H1 (cell line): ENCODE results near the gene TMEM14B. TPM values are rescaled to one million over a fixed set of nuclear protein-coding genes. Genes with fewer than 3 reads are reported as not detected.
"Not testable (repeated sequence)": the region's sequence is repeated elsewhere in the genome, so short reads cannot be mapped to it uniquely, and the experiment has no call there.

Source experiments
- CTCF ChIA-PET: fragments of 300-600 bp; sonication (Branson Sonifier 250); formaldehyde crosslinking; loops from one replicate; lab custom pipeline; 2021; ENCODE audit not compliant: partially characterized antibody; lab: Charles Lee
- POLR2A ChIA-PET: fragments of 300-600 bp; sonication (Branson Sonifier 250); formaldehyde crosslinking; loops from one replicate; lab custom pipeline; 2021; ENCODE audit warnings: inconsistent platforms; ENCODE audit not compliant: partially characterized antibody; lab: Charles Lee
- DNase-seq, 2 experiments: peaks; one replicate each; pipeline versions ENCODE4 v3.0.0 to v3.0.0-alpha.2; 2010 to 2022; ENCODE audit warnings: low spot score in 2 of 2, low read depth in 1 of 2, mixed read lengths in 1 of 2
- FAIRE-seq: peaks from 2 replicates; lab custom pipeline; 2011; peaks lifted over from hg19 to GRCh38; lab: Jason Lieb, UNC
- H2AFZ ChIP-seq: 2 replicates; pipeline ENCODE4 v1.8.1; 2012; ENCODE audit warnings: low read length, inconsistent platforms
- H2AK5ac ChIP-seq: 2 replicates; pipeline ENCODE4 v1.6.1; 2013; ENCODE audit warnings: low read depth, low read length
- H2BK120ac ChIP-seq: replicated peaks from 2 replicates; pipeline ENCODE3; 2013; ENCODE audit warnings: low read depth, low read length, inconsistent platforms
- H2BK12ac ChIP-seq: 2 replicates; pipeline ENCODE4 v1.6.1; 2013; ENCODE audit warnings: low read depth, low read length
- H2BK15ac ChIP-seq: 2 replicates; pipeline ENCODE4 v1.6.1; 2013; ENCODE audit warnings: low read length
- H2BK20ac ChIP-seq: 2 replicates; pipeline ENCODE4 v1.6.1; 2013; ENCODE audit warnings: low read length
- H2BK5ac ChIP-seq: 2 replicates; pipeline ENCODE4 v1.6.1; 2013; ENCODE audit warnings: low read depth, low read length
- H3K14ac ChIP-seq: 2 replicates; pipeline ENCODE4 v1.6.1; 2013; ENCODE audit warnings: inconsistent platforms; ENCODE audit not compliant: insufficient read length
- H3K18ac ChIP-seq: 2 replicates; pipeline ENCODE4 v1.6.1; 2013; ENCODE audit warnings: low read length; ENCODE audit errors: extremely low read depth
- H3K23ac ChIP-seq: 2 replicates; pipeline ENCODE4 v1.6.1; 2013; ENCODE audit warnings: inconsistent platforms; ENCODE audit not compliant: insufficient read length
- H3K23me2 ChIP-seq: 2 replicates; pipeline ENCODE4 v1.6.1; 2013; ENCODE audit warnings: low read depth, low read length
- H3K27ac ChIP-seq: 2 replicates; pipeline ENCODE4 v1.6.1; 2011; ENCODE audit warnings: low read depth, low read length, inconsistent platforms
- H3K27me3 ChIP-seq, 4 experiments: replicated peaks in 1 of 4; 1 replicate in 1 of 4; 2 replicates in 3 of 4; pipeline versions ENCODE4 v1.6.1 to v1.8.1; 2011 to 2013; ENCODE audit warnings: low read length in 3 of 4, mild to moderate bottlenecking in 3 of 4, inconsistent platforms in 2 of 4, mixed read lengths in 2 of 4, moderate library complexity in 1 of 4; ENCODE audit not compliant: control insufficient read depth in 3 of 4, insufficient read depth in 3 of 4; ENCODE audit errors: extremely low read depth in 1 of 4
- H3K36me3 ChIP-seq, 4 experiments: 2 replicates each; pipeline versions ENCODE4 v1.6.1 to v1.8.1; 2011 to 2013; ENCODE audit warnings: mild to moderate bottlenecking in 4 of 4, low read length in 3 of 4, moderate library complexity in 2 of 4, control low read depth in 1 of 4, inconsistent platforms in 1 of 4; ENCODE audit not compliant: insufficient read depth in 4 of 4, control insufficient read depth in 2 of 4
- H3K4ac ChIP-seq: replicated peaks from 2 replicates; pipeline ENCODE3; 2013; ENCODE audit warnings: low read length, low read depth, mixed read lengths, inconsistent platforms; ENCODE audit not compliant: insufficient read length
- H3K4me1 ChIP-seq, 4 experiments: replicated peaks in 1 of 4; 1 replicate in 1 of 4; 2 replicates in 3 of 4; pipeline versions ENCODE4 v1.6.1 to v1.8.1; 2011 to 2013; ENCODE audit warnings: low read length in 3 of 4, inconsistent platforms in 2 of 4, mixed read lengths in 1 of 4; ENCODE audit not compliant: insufficient read depth in 4 of 4, control insufficient read depth in 3 of 4
- H3K4me2 ChIP-seq, 2 experiments: 2 replicates each; pipeline versions ENCODE4 v1.6.1 to v1.8.1; 2011 to 2013; ENCODE audit warnings: low read depth in 2 of 2, low read length in 2 of 2, control low read depth in 1 of 2, inconsistent platforms in 1 of 2, mild to moderate bottlenecking in 1 of 2; ENCODE audit not compliant: insufficient read depth in 1 of 2
- H3K4me3 ChIP-seq, 4 experiments: fragments of 200-600, 300-600 bp in 1 of 4; sonication (generic), shearing (Covaris generic), sonication (Bioruptor Twin) in 1 of 4; 2 replicates each; pipeline versions ENCODE4 v1.5.1 to v1.8.1; 2011 to 2016; ENCODE audit warnings: low read length in 4 of 4, low read depth in 3 of 4, control low read depth in 2 of 4, inconsistent platforms in 2 of 4, mild to moderate bottlenecking in 2 of 4, mixed read lengths in 1 of 4, moderate library complexity in 1 of 4; ENCODE audit not compliant: insufficient read depth in 2 of 4; ENCODE audit errors: extremely low read depth in 1 of 4
- H3K56ac ChIP-seq: replicated peaks from 2 replicates; pipeline ENCODE3; 2013; ENCODE audit warnings: low read depth, mild to moderate bottlenecking, mixed read lengths, low read length, inconsistent platforms; ENCODE audit not compliant: insufficient read length
- H3K79me1 ChIP-seq: 2 replicates; pipeline ENCODE4 v1.6.1; 2013; ENCODE audit warnings: low read depth, low read length, control low read depth
- H3K79me2 ChIP-seq, 2 experiments: 2 replicates each; pipeline versions ENCODE4 v1.6.1 to v1.8.1; 2012 to 2013; ENCODE audit warnings: low read length in 2 of 2, mild to moderate bottlenecking in 2 of 2, inconsistent platforms in 1 of 2; ENCODE audit not compliant: insufficient read depth in 2 of 2, control insufficient read depth in 1 of 2
- H3K9ac ChIP-seq, 4 experiments: replicated peaks in 1 of 4; 1 replicate in 1 of 4; 2 replicates in 3 of 4; pipeline versions ENCODE4 v1.6.1 to v1.8.1; 2011 to 2013; ENCODE audit warnings: low read depth in 3 of 4, low read length in 3 of 4, control low read depth in 2 of 4, mild to moderate bottlenecking in 2 of 4, moderate library complexity in 2 of 4, inconsistent platforms in 1 of 4; ENCODE audit errors: extremely low read depth in 1 of 4
- H3K9me3 ChIP-seq, 2 experiments: 2 replicates each; pipeline versions ENCODE4 v1.6.1 to v1.8.1; 2012 to 2013; ENCODE audit warnings: mild to moderate bottlenecking in 2 of 2, moderate library complexity in 2 of 2, control low read depth in 1 of 2, inconsistent platforms in 1 of 2, low read depth in 1 of 2, low read length in 1 of 2, mixed read lengths in 1 of 2; ENCODE audit not compliant: insufficient read depth in 2 of 2
- H4K20me1 ChIP-seq, 2 experiments: replicated peaks in 1 of 2; 2 replicates each; pipeline versions ENCODE3 to v1.8.1; 2011 to 2013; ENCODE audit warnings: inconsistent platforms in 2 of 2, low read length in 2 of 2, mild to moderate bottlenecking in 1 of 2; ENCODE audit not compliant: insufficient read depth in 2 of 2, control insufficient read depth in 1 of 2
- H4K5ac ChIP-seq: 2 replicates; pipeline ENCODE4 v1.6.1; 2013; ENCODE audit warnings: low read length, low read depth, mixed read lengths, inconsistent platforms; ENCODE audit not compliant: insufficient read length
- H4K8ac ChIP-seq: 2 replicates; pipeline ENCODE4 v1.8.0; 2013; ENCODE audit warnings: mild to moderate bottlenecking, moderate library complexity, low read length, inconsistent platforms; ENCODE audit not compliant: insufficient read depth; ENCODE audit errors: extremely low read depth
- H4K91ac ChIP-seq: replicated peaks from 2 replicates; pipeline ENCODE3; 2013; ENCODE audit warnings: low read length, mixed read lengths, inconsistent platforms; ENCODE audit not compliant: insufficient read length
- ZNF274 ChIP-seq: IDR thresholded peaks from 2 replicates; pipeline ENCODE4 v1.7.0; 2012; ENCODE audit warnings: low read length, borderline replicate concordance; ENCODE audit errors: extremely low read depth
- WGBS, 2 experiments: shearing (Covaris generic) in 1 of 2; methylation state at CpG; one replicate each; pipeline versions ENCODE4 v1.1.6 to v1.1.7; 2013 to 2015; ENCODE audit warnings: low lambda C conversion rate in 2 of 2, mixed read lengths in 2 of 2, inconsistent platforms in 1 of 2, low coverage in 1 of 2, missing lambda C conversion rate in 1 of 2; ENCODE audit not compliant: insufficient replicate concordance in 2 of 2, insufficient coverage in 1 of 2, insufficient read length in 1 of 2; ENCODE audit errors: extremely low coverage in 1 of 2, missing lambda C conversion rate in 1 of 2; 5-methylcytosine and 5-hydroxymethylcytosine counted together
- polyA plus RNA-seq, 7 experiments: library from polyadenylated mRNA; depleted of rRNA in 3 of 7; stranded (reverse) in 5 of 7; unstranded in 2 of 7; fragments of >200 nt in 5 of 7; fragments of 200-250 nt in 2 of 7; gene quantifications; 1 replicate in 5 of 7; 2 replicates in 1 of 7; 4 replicates in 1 of 7; pipeline versions ENCODE4 v1.2.1 to v1.2.3, GENCODE V29; 2011 to 2013; ENCODE audit warnings: missing spikeins in 2 of 7, mixed read lengths in 2 of 7
- total RNA-seq: library from RNA; stranded (reverse); fragmentation: NEBNext Ultra II Directional; extraction: Animal tissue kit (Norgen Biotek cat#: 25700); gene quantifications from 2 replicates; pipeline ENCODE4 v1.2.1, GENCODE V29; 2021
- TF ChIP-seq, protein P1 (sequence below): IDR thresholded peaks from 2 replicates; pipeline ENCODE4 v1.6.1; 2012; ENCODE audit warnings: inconsistent platforms

TMEM14B gene
- total and polyA plus RNA-seq, 2 of the 8 experiments (the other 6 are each of a cell fraction or from before 2014, with no cell fraction given): 84.6 to 109 TPM

- TF ChIP-seq, protein P1, sequence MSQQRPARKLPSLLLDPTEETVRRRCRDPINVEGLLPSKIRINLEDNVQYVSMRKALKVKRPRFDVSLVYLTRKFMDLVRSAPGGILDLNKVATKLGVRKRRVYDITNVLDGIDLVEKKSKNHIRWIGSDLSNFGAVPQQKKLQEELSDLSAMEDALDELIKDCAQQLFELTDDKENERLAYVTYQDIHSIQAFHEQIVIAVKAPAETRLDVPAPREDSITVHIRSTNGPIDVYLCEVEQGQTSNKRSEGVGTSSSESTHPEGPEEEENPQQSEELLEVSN: no peak
- TF ChIP-seq ZNF274: no peak
These were observed 2.1 kb downstream of the TMEM14B start (continued) for GRCh38 chr6:10749734-10750133.

GRCh38 chr6:10750568-10750967 is 3.0 kb downstream of the TMEM14B start:
- H2BK120ac ChIP-seq, H3K27ac ChIP-seq, DNase-seq, H3K4me3 ChIP-seq, H2AFZ ChIP-seq, H3K9me3 ChIP-seq, H3K79me1 ChIP-seq, H3K23ac ChIP-seq, H2BK20ac ChIP-seq, H3K27me3 ChIP-seq, H4K8ac ChIP-seq, H2AK5ac ChIP-seq, H3K14ac ChIP-seq, FAIRE-seq, H4K91ac ChIP-seq, H3K4me1 ChIP-seq, H3K9ac ChIP-seq, H4K5ac ChIP-seq, H3K4me2 ChIP-seq, H2BK15ac ChIP-seq, H3K18ac ChIP-seq, H2BK5ac ChIP-seq, H3K4ac ChIP-seq, H2BK12ac ChIP-seq, H3K23me2 ChIP-seq, H3K56ac ChIP-seq: not testable (repeated sequence)
- 99% methylated on average over 6 of the region's 6 CpGs; no CpG with 5 or more reads in 1 of the 2 experiments for WGBS, 2 experiments
- POLR2A ChIA-PET: interaction anchor here (1.5 kb wide), 1 partner anchor 26 kb away, joined by 5 read pairs; no protein-coding TSS in a partner anchor
- CTCF ChIA-PET: interaction anchor here (1.0 kb wide), 1 partner anchor 284 kb away, joined by 3 read pairs; no protein-coding TSS in a partner anchor
- H3K79me2 ChIP-seq: peaks cover 9 to 71% of the 10 kb centered on the region in 2 experiments
- H4K20me1 ChIP-seq: peaks cover 19% of the 10 kb centered on the region in 2 experiments
- H3K36me3 ChIP-seq: peaks cover 8 to 48% (median 27%) of the 10 kb centered on the region in 4 experiments
